Glutamatergic neuron (in vitro differentiated cells): Measurements from ENCODE around the gene FAM167B. TPM values are rescaled to one million over a fixed set of nuclear protein-coding genes. Genes with fewer than 3 reads are reported as not detected.
"Not testable (repeated sequence)": the region's sequence is repeated elsewhere in the genome, so short reads cannot be mapped to it uniquely, and the experiment has no call there.

Experiments used
- DNase-seq: peaks from one replicate; pipeline ENCODE4 v3.0.0; 2022
- H3K27ac Mint-ChIP-seq: one replicate; pipeline ENCODE4 v1.8.0; 2020; ENCODE audit warnings: mild to moderate bottlenecking, mixed read lengths, inconsistent platforms; ENCODE audit not compliant: unreplicated experiment
- H3K27me3 Mint-ChIP-seq: one replicate; pipeline ENCODE4 v1.8.0; 2020; ENCODE audit warnings: mild to moderate bottlenecking, moderate library complexity, mixed read lengths, inconsistent platforms; ENCODE audit not compliant: unreplicated experiment
- H3K36me3 Mint-ChIP-seq: one replicate; pipeline ENCODE4 v1.8.0; 2020; ENCODE audit warnings: mild to moderate bottlenecking, mixed read lengths, inconsistent platforms; ENCODE audit not compliant: unreplicated experiment
- H3K4me1 Mint-ChIP-seq: one replicate; pipeline ENCODE4 v1.8.0; 2020; ENCODE audit warnings: mild to moderate bottlenecking, low read depth, mixed read lengths, inconsistent platforms; ENCODE audit not compliant: unreplicated experiment
- H3K4me3 Mint-ChIP-seq: one replicate; pipeline ENCODE4 v1.8.0; 2020; ENCODE audit warnings: mild to moderate bottlenecking, mixed read lengths, inconsistent platforms; ENCODE audit not compliant: unreplicated experiment
- H3K9me3 Mint-ChIP-seq: one replicate; pipeline ENCODE4 v1.8.0; 2020; ENCODE audit warnings: mild to moderate bottlenecking, moderate library complexity, mixed read lengths, inconsistent platforms; ENCODE audit not compliant: unreplicated experiment
- CTCF ChIP-seq: fragments of 200-600 bp; sonication (generic); IDR thresholded peaks from one replicate; pipeline ENCODE4 v1.5.0; 2021; ENCODE audit not compliant: partially characterized antibody, unreplicated experiment
- total RNA-seq: library from RNA; stranded (reverse); fragmentation: NEBNext Ultra II Directional; extraction: Animal tissue kit (Norgen Biotek cat#: 25700); gene quantifications from one replicate; pipeline ENCODE4 v1.2.1, GENCODE V29; 2021; ENCODE audit not compliant: unreplicated experiment

Gene FAM167B
- total RNA-seq, 1 donor from 2014 or later: 2.5 TPM

GRCh38 chr1:32276032-32276782 lies 29.2 kb downstream of the FAM167B start:
- TF ChIP-seq CTCF: no peak
- Mint-ChIP-seq H3K4me3 (no peak overlapping the region), H3K27me3 (peaks cover 3% of the 10 kb centered on the region), H3K27ac (no peak overlapping the region), H3K9me3 (peaks cover 2% of the 10 kb centered on the region), H3K36me3 (peaks cover 12% of the 10 kb centered on the region), H3K4me1 (no peaks in the 10 kb centered on the region)
- DNase-seq: no peak

GRCh38 chr1:32284777-32285176 lies 37.8 kb downstream of the FAM167B start:
- not testable (repeated sequence) for H3K27ac Mint-ChIP-seq

DNA sequence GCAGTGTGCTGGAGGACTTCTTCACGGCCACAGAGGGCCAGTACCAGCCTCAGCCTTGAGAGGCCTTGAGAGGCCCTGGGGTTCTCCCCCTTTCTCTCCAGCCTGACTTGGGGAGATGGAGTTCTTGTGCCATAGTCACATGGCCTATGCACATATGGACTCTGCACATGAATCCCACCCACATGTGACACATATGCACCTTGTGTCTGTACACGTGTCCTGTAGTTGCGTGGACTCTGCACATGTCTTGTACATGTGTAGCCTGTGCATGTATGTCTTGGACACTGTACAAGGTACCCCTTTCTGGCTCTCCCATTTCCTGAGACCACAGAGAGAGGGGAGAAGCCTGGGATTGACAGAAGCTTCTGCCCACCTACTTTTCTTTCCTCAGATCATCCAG lies 38.6 kb downstream of the FAM167B start:
- no peaks in the 10 kb centered on the region for H3K9me3 Mint-ChIP-seq
- H3K27me3 Mint-ChIP-seq: no peaks in the 10 kb centered on the region
- no peak for TF ChIP-seq CTCF
- H3K4me3 Mint-ChIP-seq: no peak overlapping the region
- H3K4me1 Mint-ChIP-seq: no peaks in the 10 kb centered on the region
- no peak for DNase-seq
- H3K36me3 Mint-ChIP-seq: no peaks in the 10 kb centered on the region
- no peak overlapping the region for H3K27ac Mint-ChIP-seq

More at GRCh38 chr1:32284777-32285176, 37.8 kb downstream of the FAM167B start:
- H3K36me3 Mint-ChIP-seq, H3K27me3 Mint-ChIP-seq, DNase-seq, H3K4me1 Mint-ChIP-seq, H3K9me3 Mint-ChIP-seq, H3K4me3 Mint-ChIP-seq: not testable (repeated sequence)

- Mint-ChIP-seq H3K36me3 (no peaks in the 10 kb centered on the region), H3K27ac (no peak overlapping the region), H3K4me3 (no peak overlapping the region), H3K9me3 (no peaks in the 10 kb centered on the region), H3K4me1 (no peaks in the 10 kb centered on the region), H3K27me3 (no peaks in the 10 kb centered on the region)
- no peak for DNase-seq
- no peak for TF ChIP-seq CTCF
Measured at GRCh38 chr1:32286763-32287162, 39.7 kb downstream of the FAM167B start.

DNA sequence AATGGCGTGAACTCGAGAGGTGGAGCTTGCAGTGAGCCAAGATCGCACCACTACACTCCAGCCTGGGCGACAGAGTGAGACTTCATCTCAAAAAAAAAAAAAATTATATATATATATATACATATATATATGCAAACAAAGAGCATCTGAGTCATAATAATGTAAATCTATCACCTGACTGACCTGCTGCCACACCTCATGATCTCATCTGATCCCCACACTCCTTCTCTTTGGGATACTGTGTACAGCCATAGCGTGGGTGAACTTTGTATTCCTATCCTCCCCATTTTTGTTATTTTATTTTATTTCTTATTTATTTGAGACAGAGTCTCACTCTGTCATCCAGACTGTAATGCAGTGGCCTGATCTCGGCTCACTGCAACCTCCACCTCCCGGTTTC lies 42.2 kb downstream of the FAM167B start:
- Mint-ChIP-seq H3K36me3 (no peaks in the 10 kb centered on the region), H3K4me1 (no peaks in the 10 kb centered on the region), H3K27ac (no peak overlapping the region), H3K9me3 (peaks cover 2% of the 10 kb centered on the region), H3K27me3 (peaks cover 2% of the 10 kb centered on the region), H3K4me3 (no peak overlapping the region)
- no peak for DNase-seq
- TF ChIP-seq CTCF: no peak
